BJ (cell line): ENCODE measurements around the gene DUSP2. TPM values are rescaled to one million over a fixed set of nuclear protein-coding genes. Genes with fewer than 3 reads are reported as not detected.

Source experiments
- CTCF ChIA-PET: fragments of 350-600 bp; formaldehyde crosslinking; extraction: SDS; loops from one replicate; lab custom pipeline; 2021; ENCODE audit warnings: antibody characterized with exemption, inconsistent platforms; lab: Yijun Ruan, JAX
- POLR2A ChIA-PET: fragments of 300-600 bp; sonication (Branson Sonifier 250); formaldehyde crosslinking; extraction: SDS; loops from one replicate; lab custom pipeline; 2021; ENCODE audit warnings: antibody characterized with exemption; lab: Charles Lee
- DNase-seq: peaks from one replicate; pipeline ENCODE4 v3.0.0-alpha.2; 2011; ENCODE audit warnings: low read depth
- H3K27me3 ChIP-seq: 2 replicates; pipeline ENCODE4 v1.6.0; 2011; ENCODE audit warnings: low read length; ENCODE audit not compliant: control insufficient read depth, insufficient read depth
- H3K36me3 ChIP-seq: 2 replicates; pipeline ENCODE4 v1.5.1; 2011; ENCODE audit warnings: low read length; ENCODE audit not compliant: control insufficient read depth, insufficient read depth
- H3K4me3 ChIP-seq: 2 replicates; pipeline ENCODE4 v1.5.1; 2011; ENCODE audit warnings: low read depth, mild to moderate bottlenecking, control low read depth, low read length
- CTCF ChIP-seq: IDR thresholded peaks from 2 replicates; pipeline ENCODE4 v1.5.1; 2011; ENCODE audit warnings: low read depth, mild to moderate bottlenecking, control low read depth, inconsistent platforms, low read length, moderate library complexity; ENCODE audit not compliant: insufficient read depth
- polyA plus RNA-seq: library from polyadenylated mRNA; depleted of rRNA; stranded (reverse); fragments of >200 nt; gene quantifications from 2 replicates; pipeline ENCODE4 v1.2.3, GENCODE V29; 2011

The DUSP2 gene
- polyA plus RNA-seq, 1 experiment: 2.2 TPM

- no peak for TF ChIP-seq CTCF
- ChIA-PET CTCF (no interaction called here), POLR2A (no interaction called here)
- Histone ChIP-seq H3K36me3 (no peaks in the 10 kb centered on the region), H3K27me3 (no peaks in the 10 kb centered on the region), H3K4me3 (no peak overlapping the region)
- no peak for DNase-seq
Observed at GRCh38 chr2:96170626-96171025, 25.4 kb upstream of the DUSP2 start.

GRCh38 chr2:96169868-96170507, 24.7 kb upstream of the DUSP2 start:
- POLR2A ChIA-PET: no interaction called here
- no peaks in the 10 kb centered on the region for H3K27me3 ChIP-seq
- no peaks in the 10 kb centered on the region for H3K36me3 ChIP-seq
- H3K4me3 ChIP-seq: no peak overlapping the region
- TF ChIP-seq CTCF: no peak
- CTCF ChIA-PET: interaction anchor here (0.6 to 0.7 kb wide), 2 partner anchors 349 to 1016 kb away, joined by 3 read pairs; no protein-coding TSS in a partner anchor
- DNase-seq: no peak

GRCh38 chr2:96167407-96168013, 22.3 kb upstream of the DUSP2 start:
- TF ChIP-seq CTCF: no peak
- no peak for DNase-seq
- no peak overlapping the region for H3K4me3 ChIP-seq
- no peaks in the 10 kb centered on the region for H3K36me3 ChIP-seq
- H3K27me3 ChIP-seq: no peaks in the 10 kb centered on the region
- POLR2A ChIA-PET: no interaction called here
- CTCF ChIA-PET: interaction anchor here (1.5 to 1.6 kb wide), 2 partner anchors 29 to 175 kb away, joined by 3 to 4 read pairs; partner anchors contain the start of gene ASTL

GRCh38 chr2:96164459-96165184, 19.4 kb upstream of the DUSP2 start:
- no peak overlapping the region for H3K4me3 ChIP-seq
- no peak for TF ChIP-seq CTCF
- no peak for DNase-seq
- no peaks in the 10 kb centered on the region for H3K36me3 ChIP-seq
- CTCF ChIA-PET: interaction anchor here (1.2 kb wide), 1 partner anchor 10 kb away, joined by 4 read pairs; no protein-coding TSS in a partner anchor
- POLR2A ChIA-PET: no interaction called here
- H3K27me3 ChIP-seq: no peaks in the 10 kb centered on the region
